Measurements from ENCODE around the gene FADS3.
"Not testable (repeated sequence)": the region's sequence is repeated elsewhere in the genome, so short reads cannot be mapped to it uniquely, and the experiment has no call there.

FADS3 gene

DNA sequence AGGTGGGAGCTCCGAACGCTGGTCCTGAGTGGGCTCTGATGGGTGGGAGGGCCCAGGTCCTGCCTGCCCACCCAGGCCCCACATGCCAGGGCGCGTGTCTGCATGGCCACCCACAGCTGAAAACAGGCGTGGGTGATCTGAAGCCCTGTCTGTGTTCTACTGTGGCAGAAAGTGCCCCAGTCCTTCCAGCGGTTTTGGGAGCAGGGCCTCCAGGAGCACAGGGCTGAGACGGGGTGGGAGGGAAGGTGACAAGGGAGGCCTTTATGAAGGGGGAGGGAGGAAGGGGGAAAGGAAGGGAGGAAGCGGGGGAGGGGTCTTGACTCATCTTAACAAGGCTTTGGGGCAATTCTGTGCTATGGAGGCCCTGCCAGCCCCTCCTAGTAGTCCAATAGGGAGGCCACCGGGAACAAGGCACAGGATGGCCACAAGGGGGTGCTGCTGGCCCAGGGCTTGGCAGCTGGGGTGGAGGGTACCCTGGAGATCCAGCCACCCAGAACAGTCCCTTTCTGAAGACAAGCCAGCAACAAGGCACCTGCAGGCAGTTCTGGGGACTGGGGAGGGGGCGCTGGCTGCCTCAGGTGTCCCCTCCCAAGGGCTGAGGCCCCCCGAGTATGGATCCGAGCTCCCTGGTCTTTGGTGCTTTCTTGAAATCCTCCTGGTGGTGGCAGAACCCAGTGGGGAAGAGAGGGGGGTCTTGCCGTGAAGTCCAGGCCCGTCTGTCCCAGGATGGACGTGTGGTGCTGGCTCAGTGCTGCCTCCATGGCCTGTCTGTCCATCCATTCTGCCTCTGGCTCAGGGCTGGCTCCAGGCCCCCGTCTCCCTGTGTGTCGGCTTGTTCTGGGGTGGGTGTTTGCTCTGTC is 6.3 kb upstream of the FADS3 start:
- DNase-seq, result peak; percentile 38 to 65

DNA sequence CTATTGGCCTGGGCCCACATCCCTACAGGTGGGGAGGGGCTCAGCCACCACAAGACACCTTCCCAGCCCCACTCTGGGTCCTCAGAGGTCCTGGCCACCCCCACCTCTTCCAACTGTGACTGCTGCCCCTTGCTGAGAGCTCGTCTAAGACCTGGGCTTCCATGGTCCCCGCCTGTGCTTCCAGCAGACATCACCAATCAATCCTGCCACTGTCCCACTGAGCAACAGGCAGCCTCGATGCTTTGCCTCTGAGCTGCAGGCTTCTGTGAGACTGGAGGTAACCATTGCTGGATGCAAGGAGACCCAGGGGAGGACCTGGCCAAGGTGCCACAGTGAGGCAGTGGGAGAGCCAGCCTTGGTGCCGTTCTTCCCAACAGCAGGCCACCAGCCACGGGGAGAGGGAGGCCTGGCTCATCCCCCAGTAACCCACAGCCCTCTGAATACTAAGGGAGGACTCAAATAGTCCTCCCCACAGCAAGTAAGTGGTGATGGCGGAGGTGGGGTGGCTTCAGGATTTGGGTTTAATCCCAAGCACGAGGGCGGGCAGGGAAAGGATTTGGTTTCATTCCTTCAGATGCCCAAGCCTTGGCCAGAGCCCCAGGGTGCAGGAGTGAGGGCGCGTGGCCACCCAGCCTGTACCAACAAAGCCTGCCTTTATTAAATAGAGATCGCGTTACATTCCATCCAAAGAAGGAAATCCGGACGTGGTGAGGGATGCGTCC is 5.5 kb upstream of the FADS3 start:
- no peak for DNase-seq

DNA sequence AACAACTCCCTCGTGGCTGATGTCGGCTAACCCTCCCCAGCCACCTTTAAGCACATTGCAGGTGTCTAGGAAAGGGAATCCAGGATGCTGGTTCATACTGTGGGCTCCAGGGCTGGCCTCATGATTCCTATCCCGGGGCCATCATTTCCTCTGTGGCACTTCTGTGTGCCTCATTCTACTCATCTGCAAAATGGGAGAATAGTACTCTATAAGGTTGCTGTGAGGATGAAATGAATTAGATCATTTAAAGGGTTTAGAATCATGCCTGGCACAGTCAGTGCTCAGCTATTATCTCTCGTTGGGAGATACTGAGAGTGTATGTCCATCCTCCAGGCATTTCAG is 4.3 kb upstream of the FADS3 start:
- DNase-seq, result no peak

DNA sequence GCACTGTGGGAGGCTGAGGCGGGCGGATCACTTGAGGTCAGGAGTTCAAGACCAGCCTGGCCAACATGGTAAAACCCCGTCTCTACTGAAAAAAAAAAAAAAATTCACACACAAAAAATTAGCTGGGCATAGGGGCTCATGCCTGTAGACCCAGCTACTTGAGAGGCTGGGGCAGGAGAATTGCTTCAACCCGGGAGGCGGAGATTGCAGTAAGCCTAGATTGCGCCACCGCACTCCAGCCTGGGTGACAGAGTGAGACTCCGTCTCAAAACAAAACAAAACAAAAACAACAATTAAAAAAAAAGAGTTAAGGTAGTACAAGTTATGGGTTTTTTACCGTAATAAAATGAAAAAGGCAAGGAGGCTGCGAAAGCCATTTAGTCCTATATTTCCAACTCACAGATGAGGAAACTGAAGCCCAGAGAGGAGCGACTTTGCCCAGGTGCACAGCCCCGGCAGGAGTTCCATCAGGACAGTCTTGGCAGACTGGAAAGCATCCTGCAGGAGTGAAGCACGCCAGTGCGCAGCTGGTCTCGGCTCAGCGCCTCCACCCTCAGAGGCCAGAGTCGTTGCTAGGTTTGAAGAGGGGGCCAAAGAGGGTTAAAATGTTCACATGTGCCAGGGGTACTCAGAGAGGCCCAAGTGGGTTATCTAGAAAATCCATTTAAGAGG is 3.8 kb upstream of the FADS3 start:
- DNase-seq, result no peak

DNA sequence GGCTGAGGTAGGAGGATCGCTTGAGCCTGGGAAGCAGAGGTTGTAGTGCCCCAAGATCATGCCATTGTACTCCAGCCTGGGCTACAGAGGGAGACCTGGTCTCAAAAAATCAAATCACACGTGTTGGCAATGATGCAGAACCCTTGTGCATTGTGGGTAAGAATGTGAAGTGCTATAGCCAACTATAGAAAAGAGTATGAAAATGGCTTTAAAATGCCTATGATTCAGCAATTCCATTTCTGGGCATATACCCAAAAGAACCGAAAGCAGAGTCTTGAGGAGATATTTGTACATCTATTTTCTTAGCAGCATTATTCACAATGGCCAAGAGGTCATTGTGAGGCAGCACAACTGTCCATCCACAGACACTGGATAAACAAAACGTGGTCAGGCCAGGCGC is 2.6 kb upstream of the FADS3 start:
- no peak for DNase-seq

DNA sequence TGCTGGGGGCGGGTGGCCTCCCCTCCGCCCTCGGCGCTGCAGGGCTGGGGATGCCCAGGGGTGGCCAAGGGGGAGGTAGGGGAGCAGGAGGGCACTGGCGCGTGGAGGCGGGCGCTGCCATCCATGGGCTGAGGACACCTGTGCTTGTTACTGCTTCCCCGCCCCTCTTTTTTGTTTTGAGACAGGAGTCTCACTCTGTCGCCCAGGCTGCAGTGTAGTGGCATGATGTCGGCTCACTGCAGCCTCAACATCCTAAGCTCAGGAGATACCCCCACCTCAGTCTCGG is 683 bp upstream of the FADS3 start:
- no peak for DNase-seq

DNA sequence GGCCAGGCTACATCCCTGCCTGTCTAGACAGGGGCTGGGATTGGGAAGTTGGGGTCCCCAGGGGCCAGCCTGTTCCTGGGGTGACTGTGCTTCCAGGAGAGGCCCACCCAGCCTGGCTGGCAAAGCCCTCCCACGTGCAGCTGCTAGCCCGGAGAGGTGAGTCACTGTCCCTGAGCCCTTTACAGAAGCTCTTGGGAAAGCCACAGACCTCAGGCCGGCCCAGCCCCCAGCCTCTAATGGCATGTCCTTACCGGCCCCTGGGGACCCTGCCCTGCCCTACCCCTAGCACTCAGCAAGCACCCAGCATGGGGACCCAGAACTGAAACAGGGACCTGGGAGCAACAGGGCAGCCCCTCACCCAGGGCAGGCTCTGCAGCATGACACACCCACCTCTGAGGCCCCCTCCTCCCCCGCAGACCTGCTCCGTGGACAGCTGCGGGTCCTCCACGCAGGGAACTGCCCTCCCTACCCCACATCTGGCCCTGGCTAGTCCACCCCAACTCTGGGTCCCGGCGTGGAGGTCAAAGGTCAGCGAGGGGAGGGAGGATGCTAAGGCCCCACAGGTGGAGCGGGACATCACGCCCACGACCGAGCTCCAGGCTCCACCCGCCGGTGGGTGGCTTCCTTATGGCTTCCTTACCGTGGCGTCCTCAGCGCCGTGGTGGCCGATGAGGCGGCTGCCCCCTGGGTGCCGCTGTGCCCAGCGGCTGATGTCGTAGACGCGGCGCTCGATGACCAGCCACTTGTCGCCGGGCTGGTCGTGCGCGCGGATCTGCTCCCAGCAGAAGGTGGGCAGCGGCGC is 615 bp downstream of the FADS3 start:
- peak; percentile 28 to 48 for DNase-seq

DNA sequence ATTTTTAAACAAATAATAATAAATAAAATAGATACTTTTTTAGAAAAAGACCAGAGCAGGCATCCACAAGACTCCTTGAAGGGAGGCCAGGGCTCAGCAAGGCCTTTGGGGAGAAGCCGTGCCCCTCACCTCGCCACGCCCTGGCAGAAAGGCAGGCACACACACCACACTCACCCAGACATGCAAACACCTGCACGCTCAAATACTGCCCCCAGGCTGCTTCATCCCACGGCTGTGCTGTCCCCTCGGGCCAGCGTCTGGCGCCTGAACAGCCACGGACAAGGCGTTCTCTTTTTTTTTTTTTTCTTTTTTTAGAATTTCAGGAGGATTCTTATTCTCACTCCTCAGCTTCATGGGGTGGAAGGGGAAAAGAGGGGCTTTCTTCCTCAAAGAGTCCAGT is 1.5 kb downstream of the FADS3 start:
- DNase-seq, result no peak

DNA sequence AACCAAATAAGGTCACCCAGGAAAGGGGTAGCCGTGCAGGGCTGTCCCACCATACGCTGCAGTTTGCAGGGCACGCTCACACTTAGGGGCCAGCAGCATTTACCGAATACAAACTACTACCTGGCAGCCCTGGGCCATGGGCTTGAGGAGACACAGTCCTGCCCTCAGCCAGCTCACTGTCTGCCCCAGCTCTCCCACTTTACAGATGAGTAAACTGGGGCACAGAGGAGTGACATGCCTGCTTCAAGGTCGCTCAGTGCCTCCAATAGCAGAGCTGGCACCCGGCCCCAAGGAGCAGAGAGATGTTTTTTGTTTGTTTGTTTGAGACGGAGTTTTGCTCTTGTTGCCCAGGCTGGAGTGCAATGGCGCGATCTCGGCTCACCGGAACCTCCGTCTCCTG is 2.8 kb downstream of the FADS3 start:
- no peak for DNase-seq

DNA sequence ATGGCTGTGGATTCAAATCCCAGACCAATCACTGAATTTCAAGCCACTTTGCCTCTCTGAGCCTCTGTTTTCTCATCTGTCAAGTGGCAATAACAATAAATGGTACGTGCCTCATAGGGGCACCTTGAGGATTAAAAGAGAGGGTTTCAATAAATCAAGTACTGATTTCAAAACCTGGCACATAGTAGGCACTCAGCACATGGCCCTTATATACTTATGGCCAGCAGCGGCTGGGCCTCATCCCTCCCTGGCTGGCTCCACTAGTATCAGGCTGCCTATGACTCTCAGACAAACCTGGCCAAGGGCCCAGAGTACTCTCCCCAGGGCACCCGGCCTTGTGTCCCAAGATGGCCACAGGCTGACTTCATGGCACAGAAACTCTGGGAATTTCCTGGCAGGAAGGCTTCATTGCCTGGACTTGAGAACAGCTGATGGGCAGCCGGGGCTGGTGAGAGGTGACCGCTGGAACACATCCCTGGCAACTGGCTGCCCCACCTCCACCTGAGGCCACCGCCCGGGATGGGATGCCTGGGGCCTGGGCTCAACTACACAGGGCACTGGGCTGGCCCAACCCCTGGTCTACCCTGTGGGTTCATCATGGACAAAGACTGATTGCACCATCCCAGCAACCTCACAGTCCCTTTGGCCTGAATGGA is 3.4 kb downstream of the FADS3 start:
- DNase-seq, result no peak

DNA sequence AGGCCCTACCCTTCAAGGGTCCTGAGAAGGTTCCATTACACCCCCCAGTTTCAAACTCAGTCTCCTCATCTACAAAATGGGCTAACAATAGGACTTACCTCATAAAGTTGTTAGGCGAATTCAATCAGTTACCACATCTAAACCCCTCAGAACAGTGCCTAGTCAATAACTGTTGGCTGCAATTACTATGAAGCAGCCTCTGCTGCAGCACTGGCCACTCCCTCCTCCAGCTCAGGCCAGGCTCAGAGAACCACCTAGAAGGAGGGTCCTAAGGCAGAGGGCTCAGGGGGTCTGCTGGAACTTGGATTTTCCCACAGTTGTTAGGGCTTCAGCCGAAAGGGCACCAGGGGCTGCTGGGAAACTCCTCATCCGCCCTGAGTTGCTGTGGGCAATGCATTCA is 4.7 kb downstream of the FADS3 start:
- no peak for DNase-seq

DNA sequence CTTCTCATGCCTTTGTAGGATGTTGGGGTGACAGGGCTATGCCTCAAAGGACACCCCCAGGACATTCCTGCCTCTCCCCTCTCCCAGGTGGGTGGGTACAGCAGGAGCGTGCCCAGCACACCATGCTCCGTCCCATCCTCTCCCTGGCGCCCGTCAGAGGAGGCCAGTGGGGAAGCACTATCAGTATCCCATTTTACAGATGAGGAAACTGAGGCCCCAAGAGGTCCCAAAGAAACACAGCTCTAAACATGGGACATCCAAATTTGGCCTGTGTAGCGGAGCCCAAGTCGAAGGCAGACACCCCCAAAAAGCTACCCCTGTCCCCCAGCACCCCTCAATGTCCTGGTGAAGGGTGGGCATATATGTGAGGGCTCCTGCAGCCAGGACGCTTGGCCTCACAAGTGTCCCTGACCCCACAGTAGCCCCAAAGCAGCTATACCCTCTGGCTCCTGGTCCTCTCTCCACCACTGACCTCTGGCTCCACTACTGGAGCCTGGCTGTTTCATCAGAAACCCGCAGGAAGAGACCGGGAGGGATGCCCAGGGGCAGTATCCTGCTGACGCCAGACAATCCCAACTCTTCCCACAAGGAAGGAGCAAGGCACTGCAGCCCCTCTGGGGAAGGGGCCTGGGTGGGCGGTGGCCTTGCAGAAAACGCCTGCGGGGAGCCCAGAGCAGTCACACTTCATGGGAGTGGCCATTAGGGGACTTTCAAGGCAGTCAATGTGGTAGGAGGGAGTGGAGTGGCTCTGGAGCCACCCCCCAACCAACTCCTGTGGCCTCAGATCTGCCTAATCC is 5.4 kb downstream of the FADS3 start:
- no peak for DNase-seq

DNA sequence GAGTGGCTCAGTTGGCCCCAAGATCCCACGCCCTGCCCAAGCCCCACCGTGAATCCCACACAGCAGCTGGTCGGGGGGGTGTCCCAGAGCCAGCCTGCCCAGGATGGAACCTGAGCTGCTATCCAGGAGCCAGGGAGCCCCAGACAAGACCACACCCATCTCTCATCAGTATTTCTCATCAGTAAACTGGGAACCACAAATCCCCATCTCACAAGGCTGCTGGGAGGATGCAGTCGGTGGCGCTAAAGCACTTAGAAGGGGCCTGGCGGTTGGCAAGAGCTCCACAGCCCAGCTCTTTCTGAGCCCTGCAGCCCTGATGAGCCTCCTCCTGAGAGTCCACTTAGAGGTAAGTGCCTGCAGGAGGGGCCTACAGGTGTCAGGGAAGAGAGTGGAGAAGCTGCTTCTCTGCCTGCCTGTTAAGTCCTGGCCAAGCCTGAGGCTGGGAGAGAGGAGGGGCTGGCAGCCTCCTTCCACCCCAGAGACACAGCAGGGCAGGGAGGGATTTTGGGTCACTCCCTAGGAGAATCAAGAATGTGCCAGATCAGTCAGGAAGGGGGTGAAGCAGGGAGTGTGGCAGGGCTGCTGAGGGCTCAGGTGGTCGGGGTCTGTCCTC is 6.1 kb downstream of the FADS3 start:
- no peak for DNase-seq

DNA sequence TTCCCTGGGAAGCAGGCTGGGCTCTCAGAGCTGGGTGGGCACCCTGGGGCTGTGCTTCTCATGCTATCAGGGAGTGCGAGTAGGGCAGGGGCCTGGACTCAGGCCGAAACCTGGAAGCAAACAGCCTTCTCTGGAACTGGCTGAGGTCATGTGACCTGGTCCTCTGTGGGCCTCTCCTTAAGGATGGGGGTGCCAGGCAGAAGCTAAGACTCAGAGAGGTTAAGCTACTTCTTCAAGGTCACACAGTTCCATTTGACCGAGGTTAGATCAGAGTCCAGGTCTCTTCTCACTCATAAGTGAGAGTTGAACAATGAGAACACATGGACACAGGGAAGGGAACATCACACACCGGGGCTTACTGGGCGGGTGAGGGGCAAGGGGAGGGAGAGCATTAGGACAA is 7.4 kb downstream of the FADS3 start:
- DNase-seq, result no peak

DNA sequence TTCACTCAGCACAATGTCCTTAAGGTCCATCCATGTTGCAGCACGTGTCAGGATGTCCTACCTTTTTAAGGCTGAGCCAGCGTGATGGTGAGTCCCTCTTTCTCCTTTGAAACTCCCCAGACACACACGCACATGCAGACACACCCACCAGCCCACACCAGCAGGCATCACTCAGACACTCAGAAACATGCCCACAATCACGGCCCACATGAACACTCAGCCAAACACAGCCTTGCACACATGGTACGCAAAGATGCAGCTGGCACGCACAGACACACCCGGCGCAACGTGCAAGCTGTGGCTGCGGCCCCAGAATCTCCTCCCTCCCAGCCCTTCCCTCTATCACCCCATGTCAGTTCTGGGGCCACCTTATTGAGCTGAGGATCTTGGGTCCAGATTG is 8.0 kb downstream of the FADS3 start:
- DNase-seq, result no peak

DNA sequence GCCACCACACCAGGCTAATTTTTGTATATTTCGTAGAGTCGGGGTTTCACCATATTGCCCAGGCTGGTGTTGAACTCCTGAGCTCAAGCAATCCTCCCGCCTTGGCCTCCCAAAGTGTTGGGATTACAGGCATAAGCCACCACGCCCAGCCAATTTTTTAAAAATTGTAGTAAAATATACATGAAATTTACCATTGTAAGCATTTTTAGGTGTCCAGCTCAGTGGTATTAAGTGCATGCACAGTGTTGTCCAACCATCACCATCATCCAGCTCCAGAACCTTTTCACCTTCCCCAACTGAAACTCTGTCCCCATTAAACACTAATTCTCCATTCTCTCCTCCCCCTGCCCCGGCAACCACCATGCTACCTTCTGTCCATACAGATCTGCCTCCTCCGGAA is 8.5 kb downstream of the FADS3 start:
- DNase-seq, result no peak

DNA sequence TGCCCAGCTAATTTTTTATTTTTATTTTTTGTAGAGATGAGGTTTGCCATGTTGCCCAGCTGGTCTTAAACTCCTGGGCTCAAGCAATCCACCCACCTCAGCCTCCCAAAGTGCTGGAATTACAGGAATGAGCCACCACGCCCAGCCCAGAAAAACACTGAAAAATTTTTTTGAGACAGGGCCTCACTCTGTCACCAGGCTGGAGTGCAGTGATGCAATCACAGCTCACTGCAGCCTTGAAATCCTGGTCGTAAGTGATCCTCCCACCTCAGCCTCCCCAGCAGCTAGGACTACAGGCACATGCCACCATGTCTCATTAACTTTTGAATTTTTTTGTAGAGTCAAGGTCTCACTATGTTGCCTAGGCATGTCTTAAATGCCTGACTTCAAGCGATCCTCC is 9.1 kb downstream of the FADS3 start:
- DNase-seq, result not testable (repeated sequence)

DNA sequence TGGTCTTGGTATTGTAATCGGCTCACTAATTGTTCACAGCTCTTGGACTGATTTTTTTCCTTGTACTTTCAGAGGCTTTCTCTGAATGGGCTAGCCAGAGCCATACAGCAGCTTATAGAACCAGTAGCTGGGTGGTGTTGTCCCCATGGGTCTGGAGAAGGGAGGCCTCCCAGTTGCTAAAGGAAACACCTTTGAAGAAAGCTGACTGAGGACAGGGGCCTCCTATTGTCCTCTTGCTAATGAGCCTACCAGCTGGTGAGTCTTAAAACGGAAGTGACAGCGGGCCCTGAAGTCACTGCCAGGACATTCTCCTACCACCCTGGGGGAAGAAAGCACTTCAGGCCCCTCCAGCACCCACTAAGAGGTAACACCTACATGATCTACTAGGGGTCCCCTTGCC is 9.9 kb downstream of the FADS3 start:
- no peak for DNase-seq

DNA sequence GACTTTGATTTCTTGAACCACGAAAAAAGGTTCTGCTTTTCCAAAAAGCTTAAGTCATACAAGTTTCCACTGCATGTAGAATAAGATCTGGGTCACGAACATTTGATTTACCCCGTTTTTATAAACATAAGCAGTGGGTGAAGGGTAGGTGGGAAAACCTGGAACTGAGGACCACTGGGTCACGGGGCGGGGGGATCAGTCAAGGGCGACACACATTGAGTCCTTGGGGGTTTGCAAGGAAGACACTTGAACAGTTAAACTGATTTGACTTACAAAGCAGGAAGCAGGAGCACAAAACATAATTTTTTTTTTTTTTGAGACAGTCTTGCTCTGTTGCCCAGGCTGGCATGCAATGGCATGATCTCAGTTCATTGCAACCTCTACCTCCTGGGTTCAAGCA is 10.9 kb downstream of the FADS3 start:
- DNase-seq, result no peak

DNA sequence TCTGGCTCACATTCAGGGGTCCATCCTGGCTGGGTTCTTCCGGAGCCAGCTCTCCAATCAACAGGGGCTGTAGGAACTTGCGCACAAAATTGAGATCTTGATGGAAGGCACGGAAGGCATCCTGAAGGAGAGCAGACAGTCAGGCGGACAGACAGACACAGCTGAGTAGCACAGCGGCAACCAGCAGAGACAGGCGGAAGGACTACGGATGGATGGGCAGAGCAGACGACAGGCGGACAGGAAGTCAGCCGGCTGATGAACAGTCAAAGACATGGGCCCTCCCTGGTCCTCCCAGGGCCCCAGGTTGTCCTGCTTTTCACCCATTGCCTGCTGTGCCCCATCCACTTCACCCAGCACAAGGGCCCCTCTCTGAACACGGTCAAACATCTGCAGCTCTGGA is 11.3 kb downstream of the FADS3 start:
- no peak for DNase-seq

DNA sequence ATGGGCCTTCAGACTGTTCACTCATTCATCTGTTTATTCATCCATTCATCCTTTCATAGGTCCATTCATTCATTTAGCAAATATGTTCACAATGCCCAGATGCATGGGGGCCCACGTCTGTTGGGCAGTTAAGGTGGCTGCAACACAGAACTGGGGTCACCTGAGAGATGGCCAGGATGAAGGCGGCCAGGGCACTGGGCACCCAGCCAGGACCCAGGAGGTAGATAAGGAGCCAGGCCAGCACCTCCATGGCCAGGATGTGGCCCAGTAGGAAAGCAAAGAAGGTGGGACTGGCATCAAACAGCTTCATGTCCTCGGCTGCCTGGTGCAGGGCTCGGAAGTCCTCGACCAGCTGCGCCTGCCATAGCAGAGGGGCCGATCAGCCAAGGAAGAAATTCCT is 12.2 kb downstream of the FADS3 start:
- no peak for DNase-seq

DNA sequence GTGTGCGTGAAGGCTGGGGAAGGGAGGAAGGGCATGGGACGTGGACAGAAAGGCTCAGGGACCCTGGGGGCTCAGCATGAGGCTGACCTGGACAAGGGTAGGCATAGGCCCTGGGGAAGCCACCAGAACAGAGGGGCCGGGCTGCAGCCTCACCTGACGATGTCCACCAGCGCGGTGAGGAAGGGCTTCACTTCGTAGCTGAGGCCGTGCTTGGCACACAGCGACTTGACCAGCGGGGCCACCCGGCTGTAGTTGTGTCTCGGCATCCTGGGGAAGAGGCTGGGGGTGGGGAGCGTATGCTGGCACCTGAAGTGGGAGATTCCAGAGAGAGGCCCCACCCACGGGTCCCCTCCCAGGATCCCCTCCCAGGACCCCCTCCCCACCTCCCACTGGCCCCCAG is 15.6 kb downstream of the FADS3 start:
- DNase-seq, result no peak
